Measurements from ENCODE around the gene AVEN.
"Not testable (repeated sequence)": the region's sequence is repeated elsewhere in the genome, so short reads cannot be mapped to it uniquely, and the experiment has no call there.

Gene AVEN

DNA sequence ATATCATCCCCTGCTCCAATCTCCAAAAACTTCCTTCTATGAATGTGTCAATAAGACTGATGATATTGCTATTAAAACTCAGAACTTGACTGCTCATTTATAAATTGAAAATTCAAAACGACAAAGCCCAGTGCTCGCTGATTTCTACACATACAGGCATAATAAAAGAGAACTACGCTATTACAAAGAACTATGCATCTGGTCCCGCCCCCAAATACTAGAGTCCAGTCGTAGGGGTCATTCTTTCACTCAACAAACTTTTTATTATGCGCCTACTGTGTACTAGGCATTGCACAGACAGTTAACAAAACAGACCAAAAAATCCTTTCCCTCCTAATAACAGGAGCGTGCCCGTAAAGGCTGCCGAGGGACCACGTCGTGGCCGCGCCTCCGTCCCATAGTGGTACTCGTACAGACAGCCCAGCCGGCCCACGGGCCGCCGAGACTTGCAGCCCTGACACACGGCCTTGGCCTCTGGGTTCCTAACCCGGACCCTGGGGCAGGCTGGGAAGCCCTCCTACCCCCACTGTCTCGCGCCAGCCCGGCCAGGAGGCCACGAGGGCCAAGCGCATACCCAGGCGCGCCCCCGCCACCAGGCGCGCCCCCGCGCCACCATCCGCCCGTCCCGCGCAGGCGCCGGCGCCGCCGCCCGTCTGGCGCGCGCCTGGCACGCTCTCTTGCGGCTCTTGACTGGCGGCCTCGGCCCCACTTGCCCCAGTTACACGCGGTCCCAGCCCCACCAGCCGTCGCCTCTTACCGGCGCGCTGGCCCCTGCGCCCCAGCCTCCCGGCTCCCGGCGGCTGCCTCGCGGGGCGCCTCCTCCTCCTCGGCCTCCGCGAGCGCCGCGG is 757 bp downstream of the AVEN start:
- peak; percentile 72 for DNase-seq

DNA sequence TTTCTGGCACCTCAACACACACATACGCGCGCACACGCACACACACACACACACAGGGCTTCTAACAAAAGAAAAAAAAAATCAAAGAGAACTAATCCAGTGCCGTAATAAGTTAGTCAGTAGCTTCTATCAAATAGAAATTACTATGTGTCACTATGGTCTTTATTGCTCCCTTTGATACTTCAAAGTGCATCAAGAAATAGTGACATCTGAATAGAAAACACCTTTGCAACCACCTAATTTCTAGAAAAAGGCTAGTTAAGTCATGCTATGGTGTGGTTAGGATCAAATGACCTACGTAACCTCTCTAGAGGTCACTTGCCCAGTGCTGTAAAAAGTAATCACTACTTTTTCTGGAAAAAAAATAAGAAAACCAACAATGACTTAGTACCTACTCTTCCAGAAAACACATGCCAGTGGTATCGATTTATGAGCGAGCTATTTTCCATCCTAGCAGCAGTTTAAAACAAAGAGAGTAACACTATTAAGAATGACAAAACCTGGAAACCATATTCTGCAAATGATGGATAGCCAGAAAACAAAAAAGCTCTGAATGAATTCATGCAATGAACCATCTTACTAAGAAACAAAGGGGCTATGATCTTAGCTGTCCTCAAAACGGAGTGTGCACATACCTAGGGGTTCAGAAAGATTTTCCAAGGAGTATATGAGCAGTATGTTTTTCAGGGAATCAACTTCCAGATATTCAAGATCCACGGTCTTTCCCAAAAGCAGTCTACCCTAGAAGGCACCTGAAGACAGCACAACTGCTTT is 6.8 kb downstream of the AVEN start:
- DNase-seq, result no peak

GRCh38 chr15:34027606-34028005 is 11.4 kb downstream of the AVEN start:
- no peak for DNase-seq

DNA sequence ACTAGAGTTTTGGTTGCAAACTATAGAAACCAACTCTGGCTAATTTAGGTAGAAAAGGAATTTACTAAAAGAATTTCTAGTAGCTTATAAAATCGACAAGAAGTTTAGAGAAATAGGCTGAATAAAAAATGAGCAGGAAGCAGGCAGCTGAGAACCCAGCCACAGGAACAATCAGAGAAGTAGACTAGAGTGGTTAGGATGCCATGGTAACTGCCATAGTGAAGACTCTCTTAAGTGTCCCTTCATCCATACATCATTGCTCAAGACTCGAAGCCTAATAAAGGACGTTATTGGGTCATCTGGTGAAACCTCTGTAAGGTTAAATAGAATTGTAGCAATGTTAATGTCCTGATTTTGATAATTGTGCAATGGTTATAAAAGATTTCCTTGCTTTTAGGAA is 13.8 kb downstream of the AVEN start:
- DNase-seq, result no peak

- DNase-seq, result no peak
Observed at GRCh38 chr15:34023907-34024306, 15.1 kb downstream of the AVEN start.

DNA sequence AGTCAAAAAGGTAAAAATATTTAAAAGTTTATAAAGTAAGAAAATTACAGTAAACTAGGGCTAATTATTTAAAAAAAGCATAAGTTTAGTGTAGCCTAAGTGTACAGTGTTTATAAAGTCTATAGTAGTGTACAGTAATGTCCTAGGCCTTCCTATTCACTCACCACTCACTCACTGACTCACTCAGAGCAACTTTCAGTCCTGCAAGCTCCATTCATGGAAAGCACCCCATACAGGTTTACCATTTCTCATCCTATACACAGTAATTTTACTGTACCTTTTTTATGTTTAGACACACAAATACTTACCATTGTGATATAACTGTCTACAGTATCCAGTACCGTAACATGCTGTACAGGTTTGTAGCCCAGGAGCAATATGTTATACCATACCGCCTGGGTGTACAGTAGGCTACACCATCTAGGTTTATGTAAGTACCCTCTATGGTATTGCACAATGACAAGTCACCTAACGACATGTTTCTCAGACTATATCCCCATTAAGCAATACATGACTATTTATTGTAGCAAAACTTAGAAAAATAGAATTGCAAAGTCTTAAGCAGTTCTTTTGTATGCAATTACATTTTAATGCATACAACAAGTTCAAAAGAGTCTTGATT is 19.5 kb downstream of the AVEN start:
- DNase-seq, result no peak

DNA sequence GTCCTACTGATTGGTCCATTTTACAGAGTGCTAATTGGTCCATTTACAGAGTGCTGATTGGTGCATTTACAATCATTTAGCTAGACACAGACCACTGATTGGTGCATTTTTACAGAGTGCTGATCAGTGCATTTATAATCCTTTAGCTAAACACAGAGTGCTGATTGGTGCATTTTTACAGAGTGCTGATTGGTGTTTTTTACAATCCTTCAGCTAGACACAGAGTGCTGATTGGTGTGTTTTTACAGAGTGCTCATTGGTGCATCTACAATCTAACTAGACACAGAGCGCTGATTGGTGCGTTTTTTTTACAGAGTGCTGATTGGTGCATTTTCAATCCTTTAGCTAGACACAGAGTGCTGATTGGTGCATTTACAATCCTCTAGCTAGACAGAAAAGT is 20.3 kb downstream of the AVEN start:
- DNase-seq, result not testable (repeated sequence)

DNA sequence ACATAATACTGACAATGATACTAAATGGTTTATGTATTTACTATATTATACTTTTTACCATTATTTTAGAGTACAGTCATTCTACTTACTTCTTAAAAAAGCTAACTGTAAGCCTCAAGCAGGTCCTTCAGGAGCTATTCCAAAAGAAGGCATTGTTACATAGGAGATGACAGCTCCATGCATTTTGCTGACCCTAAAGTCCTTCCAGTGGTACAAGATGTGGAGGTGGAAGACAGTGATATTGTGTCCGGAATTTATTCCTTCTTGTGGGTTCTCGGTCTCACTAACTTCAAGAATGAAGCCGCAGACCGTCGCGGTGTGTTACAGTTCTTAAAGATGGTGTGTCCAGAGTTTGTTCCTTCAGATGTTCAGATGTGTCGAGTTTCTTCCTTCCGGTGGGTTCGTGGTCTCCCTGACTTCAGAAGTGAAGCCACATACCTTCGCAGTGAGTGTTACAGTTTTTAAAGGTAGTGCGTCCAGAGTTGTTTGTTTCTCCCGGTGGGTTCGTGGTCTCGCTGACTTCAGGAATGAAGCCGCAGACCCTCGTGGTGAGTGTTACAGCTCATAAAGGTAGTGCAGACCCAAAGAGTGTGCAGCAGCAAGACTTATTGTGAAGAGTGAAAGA is 20.9 kb downstream of the AVEN start:
- no peak for DNase-seq

DNA sequence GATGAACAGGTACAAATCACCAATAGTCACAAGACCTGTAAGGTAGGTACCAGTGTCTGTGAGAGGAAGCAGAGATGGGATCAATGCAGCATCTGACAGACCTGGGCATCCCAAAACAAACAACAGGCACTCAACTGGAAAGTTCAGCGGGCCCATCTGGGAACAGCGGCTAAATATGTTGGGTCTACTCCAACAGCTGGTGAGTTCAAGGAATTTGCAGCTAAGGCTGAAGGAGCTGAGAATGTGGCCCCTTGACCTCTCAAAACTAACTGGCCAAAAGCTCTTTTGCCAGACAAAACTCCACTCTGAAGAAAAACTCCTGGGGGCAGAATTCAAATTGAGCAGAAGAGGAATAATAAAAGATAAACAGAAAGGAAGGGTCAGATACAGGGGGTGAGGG is 24.4 kb downstream of the AVEN start:
- peak; percentile 67 for DNase-seq

DNA sequence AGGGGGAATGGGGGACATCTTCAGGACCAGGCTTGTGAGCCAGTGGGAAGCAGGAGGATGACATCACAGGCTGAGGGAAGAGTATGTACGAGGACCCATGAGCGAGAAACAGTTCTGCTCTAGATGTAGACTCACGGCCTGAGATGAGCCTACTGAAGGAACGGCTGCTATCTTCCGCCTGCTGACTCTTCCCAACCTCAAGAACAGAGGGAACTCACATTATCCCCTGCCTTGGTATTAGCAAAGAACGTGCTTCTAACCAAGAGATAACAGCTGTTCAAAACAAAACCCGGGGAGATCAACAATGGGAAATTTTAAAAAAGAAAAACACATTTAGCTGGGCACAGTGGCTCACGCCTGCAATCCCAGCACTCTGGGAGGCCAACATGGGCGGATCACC is 25.3 kb downstream of the AVEN start:
- DNase-seq, result no peak

GRCh38 chr15:34012461-34013028 is 26.5 kb downstream of the AVEN start:
- no peak for DNase-seq

DNA sequence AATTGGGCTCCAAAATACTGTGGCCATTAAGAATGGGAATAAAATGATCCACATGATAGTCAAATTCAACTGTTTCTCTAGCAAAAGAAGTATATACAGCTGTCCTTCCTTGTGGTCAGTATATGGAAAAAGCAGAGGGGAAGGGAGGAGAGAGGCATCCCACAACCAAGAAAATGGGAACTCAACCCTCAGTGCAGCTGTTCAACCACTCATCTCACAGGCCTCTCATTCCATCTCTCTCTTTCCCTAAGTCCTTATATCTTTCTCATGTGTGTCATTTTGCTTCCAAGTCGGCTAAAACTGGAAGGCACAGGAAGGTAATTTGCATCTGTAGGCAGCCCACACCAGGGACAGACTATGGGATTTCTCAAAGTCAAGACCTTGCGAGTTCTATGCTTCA is 27.5 kb downstream of the AVEN start:
- DNase-seq, result no peak

DNA sequence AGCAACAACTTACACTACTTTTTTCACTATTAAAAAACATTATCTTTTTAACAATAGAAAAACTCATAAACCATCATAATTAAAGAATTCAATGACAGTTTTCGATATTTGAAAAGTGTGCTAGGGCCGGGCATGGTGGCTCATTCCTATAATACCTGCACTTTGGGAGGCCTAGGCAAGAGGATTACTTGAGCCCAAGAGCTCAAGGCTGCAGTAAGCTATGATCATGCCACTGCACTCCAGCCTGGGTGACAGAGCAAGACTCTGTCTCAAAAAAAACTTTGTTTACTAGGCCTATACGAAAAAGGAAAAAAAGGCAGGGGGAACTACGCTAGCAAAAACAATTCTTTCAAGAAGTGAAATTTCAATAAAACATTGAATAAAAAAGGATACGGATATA is 28.1 kb downstream of the AVEN start:
- DNase-seq, result no peak

- DNase-seq, result no peak
Observed at GRCh38 chr15:34009656-34010055, 29.3 kb downstream of the AVEN start.

GRCh38 chr15:34006381-34006780 is 32.6 kb downstream of the AVEN start:
- no peak for DNase-seq

GRCh38 chr15:34001536-34001935 is 37.5 kb downstream of the AVEN start:
- no peak for DNase-seq

GRCh38 chr15:33995666-33996065 is 43.3 kb downstream of the AVEN start:
- not testable (repeated sequence) for DNase-seq

DNA sequence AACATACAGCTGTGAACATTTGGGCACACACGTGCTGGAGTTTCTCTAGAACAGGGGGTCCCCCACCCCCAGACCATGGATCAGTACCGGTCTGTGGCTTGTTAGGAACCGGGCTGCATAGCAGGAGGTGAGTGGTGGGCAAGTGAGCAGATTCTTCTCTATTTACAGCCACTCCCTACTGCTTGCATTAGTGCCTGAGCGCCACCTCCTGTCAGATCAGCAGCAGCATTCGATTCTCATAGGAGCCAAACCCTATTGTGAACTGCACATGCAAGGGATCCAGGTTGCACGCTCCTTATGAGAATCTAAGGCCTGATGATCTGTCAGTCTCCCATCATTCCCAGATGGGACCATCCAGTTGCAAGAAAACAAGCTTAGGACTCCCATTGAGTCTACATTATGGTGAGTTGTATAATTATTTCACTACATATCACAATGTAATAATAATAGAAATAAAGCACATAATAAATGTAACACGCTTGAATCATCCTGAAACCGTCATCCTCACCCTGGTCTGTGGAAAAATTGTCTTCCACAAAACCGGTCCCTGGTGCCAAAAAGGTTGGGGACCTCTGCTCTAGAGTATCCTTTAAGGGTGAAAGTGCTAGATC is 44.9 kb downstream of the AVEN start:
- DNase-seq, result peak; percentile 41

- no peak for DNase-seq
Observed at GRCh38 chr15:33988384-33988783, 50.6 kb downstream of the AVEN start.

DNA sequence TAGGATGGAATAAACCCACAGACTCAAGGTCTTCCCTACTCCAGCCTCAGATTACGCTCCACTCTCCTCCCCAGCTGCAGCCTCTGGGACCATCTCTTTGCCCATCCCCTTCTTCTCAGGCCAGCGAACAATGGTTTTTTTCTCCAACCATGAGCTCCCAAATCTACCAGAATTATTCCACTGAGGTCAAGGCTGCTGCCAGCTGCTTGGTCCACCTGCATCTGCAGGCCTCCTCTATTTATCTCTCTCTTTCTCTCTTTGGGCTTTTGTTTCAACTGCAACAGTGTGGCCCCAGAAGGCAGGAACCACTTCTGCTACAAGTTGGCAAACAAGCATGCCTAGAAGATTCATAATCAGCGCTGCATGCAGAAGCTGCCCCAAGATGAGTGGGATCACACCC is 51.6 kb downstream of the AVEN start:
- DNase-seq, result no peak

GRCh38 chr15:33985751-33986150 is 53.3 kb downstream of the AVEN start:
- no peak for DNase-seq

- no peak for DNase-seq
Observed at GRCh38 chr15:33985287-33985686, 53.7 kb downstream of the AVEN start.

GRCh38 chr15:33982516-33982915 is 56.5 kb downstream of the AVEN start:
- DNase-seq, result no peak

All from NCI-H2171 treated with DMSO at 0.1 percent for 48 hours (cell line).